Breast epithelium (tissue), 3 donors: ENCODE measurements around the gene MELTF.
A peak's percentile ranks its signal among the peaks of the same experiment; 100 is the strongest.

Experiments used
- CTCF ChIP-seq, 3 donors: fragments of 450-650 bp; IDR thresholded peaks; one replicate each; pipeline ENCODE4 v1.5.1; 2016 to 2017; ENCODE audit warnings: antibody characterized with exemption in 3 of 3, mild to moderate bottlenecking in 3 of 3, moderate library complexity in 3 of 3
- POLR2A ChIP-seq: fragments of 450-650 bp; IDR thresholded peaks from one replicate; pipeline ENCODE4 v1.6.1; 2016; ENCODE audit warnings: antibody characterized with exemption, mild to moderate bottlenecking, moderate library complexity

GRCh38 chr3:196969660-196970546 is 59.7 kb downstream of the MELTF start:
- peak in 2 of 3 donors; percentile 14 to 95 for TF ChIP-seq CTCF (IDR thresholded peaks at IDR 0.05)
- TF ChIP-seq POLR2A, result no peak
